Mesendoderm (in vitro differentiated cells): ENCODE measurements around the gene ARL4D.

Experiments used
- DNase-seq: peaks from one replicate; pipeline ENCODE4 v3.0.0; 2013
- H2AK5ac ChIP-seq: 2 replicates; pipeline ENCODE4 v1.6.1; 2013; ENCODE audit warnings: low read length, inconsistent platforms
- H2BK120ac ChIP-seq: 2 replicates; pipeline ENCODE4 v1.6.1; 2013; ENCODE audit warnings: low read depth, mild to moderate bottlenecking, low read length, moderate library complexity, mixed read lengths
- H2BK15ac ChIP-seq: replicated peaks from 2 replicates; pipeline ENCODE4 v1.6.1; 2013; ENCODE audit warnings: low read depth, mild to moderate bottlenecking, moderate library complexity
- H2BK5ac ChIP-seq: 2 replicates; pipeline ENCODE4 v1.6.1; 2013; ENCODE audit warnings: low read length, inconsistent platforms
- H3K18ac ChIP-seq: 2 replicates; pipeline ENCODE4 v1.6.1; 2013; ENCODE audit warnings: mild to moderate bottlenecking, low read length, mixed read lengths
- H3K23ac ChIP-seq: one replicate; pipeline ENCODE4 v1.6.1; 2013; ENCODE audit warnings: low read length
- H3K27ac ChIP-seq: 2 replicates; pipeline ENCODE4 v1.5.1; 2013; ENCODE audit warnings: low read depth, mild to moderate bottlenecking, inconsistent platforms, low read length, moderate library complexity
- H3K27me3 ChIP-seq: 2 replicates; pipeline ENCODE4 v1.6.1; 2013; ENCODE audit warnings: low read length, control low read depth, mild to moderate bottlenecking, inconsistent platforms; ENCODE audit not compliant: insufficient read depth, poor library complexity
- H3K36me3 ChIP-seq: 2 replicates; pipeline ENCODE4 v1.6.1; 2013; ENCODE audit warnings: low read length, inconsistent platforms; ENCODE audit not compliant: control insufficient read depth, insufficient read depth
- H3K4ac ChIP-seq: one replicate; pipeline ENCODE4 v1.6.1; 2013; ENCODE audit warnings: low read depth, mild to moderate bottlenecking, low read length, moderate library complexity
- H3K4me1 ChIP-seq: 2 replicates; pipeline ENCODE4 v1.6.1; 2013; ENCODE audit warnings: low read depth, low read length, inconsistent platforms; ENCODE audit not compliant: control insufficient read depth
- H3K4me2 ChIP-seq: 2 replicates; pipeline ENCODE4 v1.6.1; 2013; ENCODE audit warnings: low read length
- H3K4me3 ChIP-seq: 2 replicates; pipeline ENCODE4 v1.5.1; 2013; ENCODE audit warnings: mild to moderate bottlenecking, low read length
- H3K56ac ChIP-seq: one replicate; pipeline ENCODE4 v1.6.1; 2013; ENCODE audit warnings: low read length
- H3K79me1 ChIP-seq: 2 replicates; pipeline ENCODE4 v1.6.1; 2013; ENCODE audit warnings: low read length, inconsistent platforms
- H3K79me2 ChIP-seq: 2 replicates; pipeline ENCODE4 v1.6.1; 2013; ENCODE audit warnings: mild to moderate bottlenecking, low read length; ENCODE audit not compliant: control insufficient read depth, insufficient read depth
- H3K9ac ChIP-seq: 2 replicates; pipeline ENCODE4 v1.6.1; 2013; ENCODE audit warnings: low read length, inconsistent platforms
- H4K5ac ChIP-seq: one replicate; pipeline ENCODE4 v1.6.1; 2013; ENCODE audit warnings: low read length
- H4K8ac ChIP-seq: one replicate; pipeline ENCODE4 v1.6.1; 2013; ENCODE audit warnings: low read depth, mild to moderate bottlenecking, control low read depth, low read length, moderate library complexity
- WGBS: extraction: QIAGEN DNeasy Blood & Tissue Kit; methylation state at CpG from one replicate; pipeline ENCODE4 v1.1.7; 2013; ENCODE audit warnings: low lambda C conversion rate, missing lambda C conversion rate; ENCODE audit not compliant: insufficient coverage; ENCODE audit errors: extremely low coverage; 5-methylcytosine and 5-hydroxymethylcytosine counted together

ARL4D gene

GRCh38 chr17:43427362-43428043 lies 28.7 kb downstream of the ARL4D start:
- no CpG with 5 or more reads among the region's 9 CpGs for WGBS
- H4K5ac ChIP-seq = no peak overlapping the region
- H3K27me3 ChIP-seq = no peaks in the 10 kb centered on the region
- H3K4ac ChIP-seq = no peak overlapping the region
- no peak overlapping the region for H3K56ac ChIP-seq
- no peak for DNase-seq
- H3K27ac ChIP-seq = no peak overlapping the region
- H3K79me1 ChIP-seq = no peaks in the 10 kb centered on the region
- H3K9ac ChIP-seq = no peak overlapping the region
- H2AK5ac ChIP-seq = no peak overlapping the region
- peaks cover 3% of the 10 kb centered on the region for H3K4me1 ChIP-seq
- no peak overlapping the region for H3K4me2 ChIP-seq
- H4K8ac ChIP-seq = no peak overlapping the region
- H2BK5ac ChIP-seq = no peak overlapping the region
- H3K79me2 ChIP-seq = no peaks in the 10 kb centered on the region
- H3K4me3 ChIP-seq = no peak overlapping the region
- H3K36me3 ChIP-seq = no peaks in the 10 kb centered on the region
- no peak overlapping the region for H2BK120ac ChIP-seq
- peak overlapping the region; percentile 3 for H2BK15ac ChIP-seq
- no peak overlapping the region for H3K18ac ChIP-seq
- no peak overlapping the region for H3K23ac ChIP-seq

GRCh38 chr17:43428524-43428923 lies 29.7 kb downstream of the ARL4D start:
- Histone ChIP-seq H3K79me1 (no peaks in the 10 kb centered on the region), H2BK5ac (no peak overlapping the region), H4K5ac (no peak overlapping the region), H3K4me3 (no peak overlapping the region), H3K9ac (no peak overlapping the region), H3K79me2 (no peaks in the 10 kb centered on the region), H3K56ac (no peak overlapping the region), H3K4ac (no peak overlapping the region), H4K8ac (no peak overlapping the region), H3K4me2 (no peak overlapping the region), H3K18ac (no peak overlapping the region), H2AK5ac (no peak overlapping the region), H2BK120ac (no peak overlapping the region), H3K27ac (no peak overlapping the region), H2BK15ac (no peak overlapping the region), H3K23ac (no peak overlapping the region), H3K36me3 (no peaks in the 10 kb centered on the region), H3K4me1 (peaks cover 3% of the 10 kb centered on the region), H3K27me3 (no peaks in the 10 kb centered on the region)
- no peak for DNase-seq
- no CpG with 5 or more reads among the region's 5 CpGs for WGBS

- Histone ChIP-seq H3K4ac (no peak overlapping the region), H2BK15ac (no peak overlapping the region), H3K23ac (no peak overlapping the region), H2AK5ac (no peak overlapping the region), H3K9ac (no peak overlapping the region), H3K79me1 (no peaks in the 10 kb centered on the region), H3K4me1 (peaks cover 5% of the 10 kb centered on the region), H3K4me3 (no peak overlapping the region), H4K8ac (no peak overlapping the region), H3K27me3 (no peaks in the 10 kb centered on the region), H2BK5ac (no peak overlapping the region), H3K4me2 (no peak overlapping the region), H3K79me2 (no peaks in the 10 kb centered on the region), H3K56ac (no peak overlapping the region), H3K18ac (no peak overlapping the region), H2BK120ac (no peak overlapping the region), H3K27ac (no peak overlapping the region), H3K36me3 (no peaks in the 10 kb centered on the region), H4K5ac (no peak overlapping the region)
- no peak for DNase-seq
- WGBS = no CpG with 5 or more reads among the region's 6 CpGs
These were observed 32.3 kb downstream of the ARL4D start for GRCh38 chr17:43430936-43431713.

- no peak for DNase-seq
- Histone ChIP-seq H3K4me3 (no peak overlapping the region), H3K18ac (no peak overlapping the region)
These were observed 33.1 kb downstream of the ARL4D start for GRCh38 chr17:43431714-43432523.

GRCh38 chr17:43434902-43435319 lies 36.1 kb downstream of the ARL4D start:
- H3K27me3 ChIP-seq = no peaks in the 10 kb centered on the region
- H3K4me2 ChIP-seq = no peak overlapping the region
- no CpG with 5 or more reads among the region's 4 CpGs for WGBS
- no peak overlapping the region for H3K27ac ChIP-seq
- peak overlapping the region; percentile 57 for H2AK5ac ChIP-seq
- no peak overlapping the region for H4K5ac ChIP-seq
- no peak overlapping the region for H2BK120ac ChIP-seq
- H3K9ac ChIP-seq = no peak overlapping the region
- no peak for DNase-seq
- no peak overlapping the region for H2BK5ac ChIP-seq
- peaks cover 6% of the 10 kb centered on the region for H3K4me1 ChIP-seq
- H3K79me1 ChIP-seq = no peaks in the 10 kb centered on the region
- H3K23ac ChIP-seq = no peak overlapping the region
- H2BK15ac ChIP-seq = no peak overlapping the region
- no peak overlapping the region for H3K4me3 ChIP-seq
- H3K18ac ChIP-seq = no peak overlapping the region
- no peaks in the 10 kb centered on the region for H3K79me2 ChIP-seq
- no peak overlapping the region for H3K4ac ChIP-seq
- peak overlapping the region; percentile 29 for H3K56ac ChIP-seq
- H3K36me3 ChIP-seq = no peaks in the 10 kb centered on the region
- no peak overlapping the region for H4K8ac ChIP-seq

More at GRCh38 chr17:43431714-43432523, 33.1 kb downstream of the ARL4D start:
- Histone ChIP-seq H3K9ac (no peak overlapping the region), H4K8ac (no peak overlapping the region), H3K4ac (no peak overlapping the region), H3K4me2 (no peak overlapping the region), H3K4me1 (peaks cover 5% of the 10 kb centered on the region), H2BK120ac (no peak overlapping the region), H2AK5ac (no peak overlapping the region), H3K56ac (no peak overlapping the region), H3K79me1 (no peaks in the 10 kb centered on the region), H3K27me3 (no peaks in the 10 kb centered on the region), H3K27ac (no peak overlapping the region), H2BK5ac (peak overlapping the region; percentile 7), H4K5ac (no peak overlapping the region), H3K36me3 (no peaks in the 10 kb centered on the region), H2BK15ac (no peak overlapping the region), H3K23ac (no peak overlapping the region), H3K79me2 (no peaks in the 10 kb centered on the region)
- WGBS = no CpG with 5 or more reads among the region's 9 CpGs
